GM12878 (cell line): Measurements from ENCODE around the gene THRB.

Source experiments
- CTCF ChIP-seq, 3 experiments: IDR thresholded peaks in 2 of 3; conservative IDR thresholded peaks in 1 of 3; 2 replicates each; pipeline ENCODE4 v1.5.1; 2011; ENCODE audit warnings: low read depth in 3 of 3, low read length in 3 of 3, mild to moderate bottlenecking in 3 of 3, control low read depth in 2 of 3, moderate library complexity in 2 of 3, inconsistent platforms in 1 of 3, mixed read lengths in 1 of 3; ENCODE audit not compliant: control insufficient read depth in 2 of 3, insufficient read depth in 1 of 3; ENCODE audit errors: extremely low read depth in 1 of 3
- TAF1 ChIP-seq: IDR thresholded peaks from 2 replicates; pipeline ENCODE4 v1.6.1; 2011; ENCODE audit warnings: mild to moderate bottlenecking, low read depth, low read length, borderline replicate concordance

GRCh38 chr3:24367216-24367615 lies 127.4 kb downstream of the THRB start:
- TF ChIP-seq CTCF (IDR thresholded peaks at IDR 0.05 in 2 of 3, conservative IDR thresholded peaks at IDR 0.05 in 1 of 3; ENCODE audit: control insufficient read depth in 2 of 3, extremely low read depth in 1 of 3, insufficient read depth in 1 of 3, low read depth in 3 of 3, low read length in 3 of 3) (no peak), TAF1 (no peak)
